OCI-LY7 (cell line): Measurements from ENCODE around the gene SLC9A6. TPM values are rescaled to one million over a fixed set of nuclear protein-coding genes. Genes with fewer than 3 reads are reported as not detected.
"Not testable (repeated sequence)": the region's sequence is repeated elsewhere in the genome, so short reads cannot be mapped to it uniquely, and the experiment has no call there.

Experiments
- BruUV-seq: library from RNA; stranded (reverse); fragments of 400-500 nt; replicated peaks from 2 replicates; lab custom pipeline; 2021; lab: Mats Ljungman, UMichigan
- CTCF ChIA-PET: fragments of 300-600 bp; sonication (Branson Sonifier 250); formaldehyde crosslinking; loops from one replicate; lab custom pipeline; 2022; ENCODE audit warnings: antibody characterized with exemption; ENCODE audit not compliant: unreplicated experiment; lab: Charles Lee
- POLR2A ChIA-PET: fragments of 300-600 bp; sonication (Branson Sonifier 250); formaldehyde crosslinking; loops from one replicate; lab custom pipeline; 2022; ENCODE audit warnings: antibody characterized with exemption; lab: Charles Lee
- DNase-seq: peaks from one replicate; pipeline ENCODE4 v3.0.0-alpha.2; 2015; ENCODE audit warnings: low spot score
- H2AFZ ChIP-seq: fragments of 200-600 bp; sonication (generic), shearing (Covaris generic); 2 replicates; pipeline ENCODE4 v1.6.1; 2014; ENCODE audit warnings: mild to moderate bottlenecking, antibody characterized with exemption, low read length, moderate library complexity
- H3K27ac ChIP-seq: fragments of 200-600 bp; sonication (generic); 2 replicates; pipeline ENCODE4 v1.5.1; 2014; ENCODE audit warnings: mixed run types, low read depth, mild to moderate bottlenecking, moderate library complexity, low read length, inconsistent platforms; ENCODE audit not compliant: poor library complexity, severe bottlenecking
- H3K36me3 ChIP-seq: fragments of 200-600 bp; sonication (generic); 2 replicates; pipeline ENCODE4 v1.6.1; 2014; ENCODE audit warnings: mild to moderate bottlenecking, antibody characterized with exemption, low read length, moderate library complexity, mixed read lengths; ENCODE audit not compliant: insufficient read depth
- H3K4me1 ChIP-seq: fragments of 200-600 bp; sonication (generic); 2 replicates; pipeline ENCODE4 v1.5.1; 2014; ENCODE audit warnings: mild to moderate bottlenecking, low read length; ENCODE audit not compliant: insufficient read depth, poor library complexity, severe bottlenecking
- H3K4me2 ChIP-seq: fragments of 200-600 bp; sonication (generic); 2 replicates; pipeline ENCODE4 v1.6.1; 2014; ENCODE audit warnings: mild to moderate bottlenecking, low read length
- H3K4me3 ChIP-seq: fragments of 200-600 bp; sonication (generic); 2 replicates; pipeline ENCODE4 v1.5.1; 2014; ENCODE audit warnings: mild to moderate bottlenecking, low read depth, low read length; ENCODE audit not compliant: poor library complexity, severe bottlenecking
- H3K79me2 ChIP-seq: fragments of 200-600 bp; sonication (generic); 2 replicates; pipeline ENCODE4 v1.6.1; 2016; ENCODE audit warnings: low read depth, mild to moderate bottlenecking, low read length, moderate library complexity, mixed read lengths; ENCODE audit not compliant: insufficient read depth
- H3K9me2 ChIP-seq: fragments of 200-600 bp; sonication (generic); 2 replicates; pipeline ENCODE4 v1.6.1; 2016; ENCODE audit warnings: mild to moderate bottlenecking, low read length, mixed read lengths; ENCODE audit not compliant: insufficient read depth
- H3K9me3 ChIP-seq: fragments of 200-600 bp; sonication (generic); 2 replicates; pipeline ENCODE4 v1.6.1; 2014; ENCODE audit warnings: mild to moderate bottlenecking, mixed run types, low read length, mixed read lengths
- H4K20me1 ChIP-seq: fragments of 200-600 bp; sonication (generic); 2 replicates; pipeline ENCODE4 v1.6.1; 2014; ENCODE audit warnings: mild to moderate bottlenecking, antibody characterized with exemption, low read length, moderate library complexity, mixed read lengths; ENCODE audit not compliant: insufficient read depth
- CTCF ChIP-seq: fragments of 200-600 bp; sonication (generic); conservative IDR thresholded peaks from 2 replicates; pipeline ENCODE4 v1.5.1; 2014; ENCODE audit warnings: mild to moderate bottlenecking, antibody characterized with exemption, low read length, moderate library complexity, mixed read lengths
- EZH2phosphoT487 ChIP-seq: fragments of 200-600 bp; sonication (generic); IDR thresholded peaks from 2 replicates; pipeline ENCODE4 v1.6.1; 2018; ENCODE audit warnings: low read depth, borderline replicate concordance, mild to moderate bottlenecking, mixed run types, antibody characterized with exemption, low read length, moderate library complexity, mixed read lengths
- intact Hi-C: fragments of 100-400 bp; cut with micrococcal nuclease; formaldehyde crosslinking; loops from one replicate; pipeline ENCODE4 v1.10.0; 2022; ENCODE audit not compliant: unreplicated experiment
- total RNA-seq, 2 experiments: library from RNA; depleted of rRNA in 1 of 2; stranded (reverse); fragments of >200 nt in 1 of 2; shearing (Covaris generic) in 1 of 2; gene quantifications; 2 replicates each; pipeline ENCODE4 v1.2.3, GENCODE V29; 2014 to 2022

SLC9A6 gene
- total RNA-seq, 2 experiments from 2014 or later = 7.7 to 12.6 TPM

- Histone ChIP-seq H3K9me3 (no peaks in the 10 kb centered on the region), H3K4me3 (no peak overlapping the region), H2AFZ (no peak overlapping the region), H3K4me1 (no peaks in the 10 kb centered on the region), H3K27ac (no peak overlapping the region), H3K4me2 (no peak overlapping the region), H3K9me2 (no peaks in the 10 kb centered on the region), H3K79me2 (no peaks in the 10 kb centered on the region), H4K20me1 (no peaks in the 10 kb centered on the region), H3K36me3 (no peaks in the 10 kb centered on the region)
- POLR2A ChIA-PET = no interaction called here
- no peak for TF ChIP-seq CTCF
- no peak for TF ChIP-seq EZH2phosphoT487
- BruUV-seq = no TSS peak
- intact Hi-C loops = no loop called here
- CTCF ChIA-PET = no interaction called here
- no peak for DNase-seq
These were observed 95.5 kb downstream of the SLC9A6 start for GRCh38 chrX:136080766-136081165.

- no peak overlapping the region for H3K27ac ChIP-seq
- POLR2A ChIA-PET = no interaction called here
- no peak for TF ChIP-seq CTCF
- TF ChIP-seq EZH2phosphoT487 = no peak
- H3K4me1 ChIP-seq = no peaks in the 10 kb centered on the region
- no peak overlapping the region for H3K4me3 ChIP-seq
- CTCF ChIA-PET = no interaction called here
- DNase-seq = no peak
- no peaks in the 10 kb centered on the region for H3K9me2 ChIP-seq
- intact Hi-C loops = no loop called here
- no peak overlapping the region for H3K4me2 ChIP-seq
- no peaks in the 10 kb centered on the region for H3K36me3 ChIP-seq
- H3K9me3 ChIP-seq = no peaks in the 10 kb centered on the region
- no peaks in the 10 kb centered on the region for H4K20me1 ChIP-seq
- no peak overlapping the region for H2AFZ ChIP-seq
- no peaks in the 10 kb centered on the region for H3K79me2 ChIP-seq
- no TSS peak for BruUV-seq
These were observed 101.3 kb downstream of the SLC9A6 start for GRCh38 chrX:136086521-136086920.

GRCh38 chrX:136091898-136092297, 106.7 kb downstream of the SLC9A6 start:
- H3K9me3 ChIP-seq, H3K79me2 ChIP-seq, H2AFZ ChIP-seq, H4K20me1 ChIP-seq, POLR2A ChIA-PET, CTCF ChIA-PET, H3K36me3 ChIP-seq, H3K27ac ChIP-seq, H3K4me3 ChIP-seq, intact Hi-C loops, H3K9me2 ChIP-seq, BruUV-seq, H3K4me2 ChIP-seq, H3K4me1 ChIP-seq, DNase-seq: not testable (repeated sequence)
